Retina (tissue), 1 donor: ENCODE measurements around the gene NUCKS1.

Experiments
- DNase-seq: peaks from one replicate; pipeline ENCODE4 v3.0.0-alpha.2; 2016

The NUCKS1 gene

GRCh38 chr1:205667909-205668643, 81.9 kb downstream of the NUCKS1 start:
- no peak for DNase-seq

GRCh38 chr1:205666372-205667166, 83.4 kb downstream of the NUCKS1 start:
- DNase-seq, result no peak

- no peak for DNase-seq
These were observed 84.6 kb downstream of the NUCKS1 start for GRCh38 chr1:205665201-205666045.

DNA sequence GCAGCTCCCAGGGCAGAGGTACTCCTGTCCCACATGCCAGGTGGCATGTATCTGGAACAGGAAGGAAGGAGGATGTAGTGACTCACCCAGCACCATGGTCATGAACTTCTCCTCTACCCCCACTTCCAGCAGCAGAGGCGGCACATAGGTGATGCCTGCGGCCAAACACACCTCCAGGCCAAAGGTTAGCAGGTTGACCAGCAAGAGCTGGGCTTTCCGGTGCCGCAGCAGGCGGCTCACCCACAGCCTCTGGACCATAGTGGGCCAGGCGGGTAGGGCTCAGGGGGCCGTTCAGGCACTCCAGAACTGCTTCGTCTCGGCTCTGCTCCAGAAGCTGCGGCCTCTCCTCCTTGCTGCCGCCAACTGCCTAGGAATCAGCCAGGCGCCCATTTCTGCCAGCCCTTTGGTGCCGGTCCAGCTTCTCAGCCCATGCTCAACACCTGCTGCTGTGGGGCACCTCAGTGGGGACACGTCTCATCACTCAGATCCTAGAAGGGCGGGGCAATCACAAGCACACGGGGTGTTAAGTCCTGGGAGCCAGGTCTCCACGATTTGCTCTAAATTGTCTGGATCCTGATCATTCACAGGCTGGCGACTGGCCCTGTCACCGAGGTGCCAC, 85.5 kb downstream of the NUCKS1 start:
- no peak for DNase-seq

- no peak for DNase-seq
These were observed 86.6 kb downstream of the NUCKS1 start for GRCh38 chr1:205663286-205663936.
